ENCODE measurements around the gene IFT22.
"Not testable (repeated sequence)": the region's sequence is repeated elsewhere in the genome, so short reads cannot be mapped to it uniquely, and the experiment has no call there.

IFT22 gene

GRCh38 chr7:101321491-101322401 lies at the start of gene IFT22:
Gene IFT22, minus strand, starts transcription at chr7:101321812. Its CDS starts 103 bp downstream, at chr7:101321709.
- peak; percentile 76 for DNase-seq

GRCh38 chr7:101370836-101371235 lies 49.2 kb upstream of the IFT22 start:
- DNase-seq = no peak

- no peak for DNase-seq
These were observed 47.0 kb upstream of the IFT22 start for GRCh38 chr7:101368422-101369165.

GRCh38 chr7:101367676-101368075 lies 46.1 kb upstream of the IFT22 start:
- no peak for DNase-seq

GRCh38 chr7:101365956-101366355 lies 44.3 kb upstream of the IFT22 start:
- no peak for DNase-seq

- peak; percentile 65 for DNase-seq
These were observed 42.2 kb upstream of the IFT22 start for GRCh38 chr7:101363734-101364374.

- no peak for DNase-seq
These were observed 41.7 kb upstream of the IFT22 start for GRCh38 chr7:101363196-101363733.

- DNase-seq = peak; percentile 6
These were observed 41.0 kb upstream of the IFT22 start, which contains the start of gene COL26A1 for GRCh38 chr7:101362334-101363195. Gene COL26A1, plus strand, starts transcription at chr7:101362875. Its CDS starts 158 bp downstream, at chr7:101363033.

- no peak for DNase-seq
These were observed 35.8 kb upstream of the IFT22 start for GRCh38 chr7:101357433-101357832.

- DNase-seq = no peak
These were observed 31.3 kb upstream of the IFT22 start for GRCh38 chr7:101352920-101353308.

- not testable (repeated sequence) for DNase-seq
These were observed 27.7 kb upstream of the IFT22 start for GRCh38 chr7:101349300-101349699.

GRCh38 chr7:101348456-101349067 lies 26.9 kb upstream of the IFT22 start:
- DNase-seq = not testable (repeated sequence)

- DNase-seq = no peak
These were observed 25.9 kb upstream of the IFT22 start for GRCh38 chr7:101347477-101347876.

- DNase-seq = no peak
These were observed 21.3 kb upstream of the IFT22 start for GRCh38 chr7:101342892-101343291.

- DNase-seq = no peak
These were observed 18.8 kb upstream of the IFT22 start for GRCh38 chr7:101340379-101340778.

GRCh38 chr7:101333912-101334311 lies 12.3 kb upstream of the IFT22 start:
- no peak for DNase-seq

- DNase-seq = no peak
These were observed 10.4 kb upstream of the IFT22 start for GRCh38 chr7:101332026-101332425.

- DNase-seq = no peak
These were observed 8.4 kb upstream of the IFT22 start for GRCh38 chr7:101330011-101330484.

- no peak for DNase-seq
These were observed 6.5 kb upstream of the IFT22 start for GRCh38 chr7:101328159-101328558.

- DNase-seq = no peak
These were observed 2.2 kb downstream of the IFT22 start for GRCh38 chr7:101319401-101319800.

GRCh38 chr7:101315336-101315735 lies 6.3 kb downstream of the IFT22 start:
- peak; percentile 40 for DNase-seq

Data from activated CD4-positive, alpha-beta T cell treated with anti-CD3 and anti-CD28 coated beads, Interleukin-2, amount 50 U/mL, for 1 hour (primary cell).